Measurements from ENCODE around the gene APBB2. TPM values are rescaled to one million over a fixed set of nuclear protein-coding genes. Genes with fewer than 3 reads are reported as not detected.

The APBB2 gene
- total RNA-seq, 4 donors from 2014 or later = 51.7 to 75.9 (median 71.1) TPM

DNA sequence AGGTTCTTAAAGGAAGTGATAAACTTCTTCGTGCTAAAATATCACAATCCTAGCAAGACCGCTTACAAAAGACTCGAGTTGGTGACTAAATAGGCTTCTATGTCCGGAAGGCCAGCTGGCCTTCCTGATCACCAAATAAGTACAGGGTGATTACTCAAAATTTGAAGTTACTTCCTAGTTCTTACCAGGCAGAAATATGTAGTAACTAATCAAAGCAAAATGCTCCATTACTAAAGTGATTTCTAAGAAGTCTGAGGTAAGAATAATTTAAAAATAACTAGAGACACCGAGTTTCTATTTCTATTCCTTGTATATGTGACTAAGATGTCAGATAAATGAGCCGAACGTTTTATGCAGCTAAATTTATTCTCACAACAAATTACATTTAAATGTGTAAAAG lies 402.4 kb downstream of the APBB2 start:
- Histone ChIP-seq H3K9me3 (no peaks in the 10 kb centered on the region), H3K27ac (replicated peaks in 1 of 4) (peak overlapping the region in 1 of 4 donors; percentile 22), H3K4me3 (no peak overlapping the region), H3K27me3 (no peaks in the 10 kb centered on the region), H3K4me1 (peaks cover 0 to 7% (median 5%) of the 10 kb centered on the region in 4 donors), H3K36me3 (peaks cover 12 to 37% (median 23%) of the 10 kb centered on the region in 4 donors)
- intact Hi-C loops (cut with DNase I) = no loop called here
- 59% methylated on average over 7 of the region's 7 CpGs for WGBS
- no peak for DNase-seq (ENCODE audit: extremely low spot score)
- TF ChIP-seq, protein P1, sequence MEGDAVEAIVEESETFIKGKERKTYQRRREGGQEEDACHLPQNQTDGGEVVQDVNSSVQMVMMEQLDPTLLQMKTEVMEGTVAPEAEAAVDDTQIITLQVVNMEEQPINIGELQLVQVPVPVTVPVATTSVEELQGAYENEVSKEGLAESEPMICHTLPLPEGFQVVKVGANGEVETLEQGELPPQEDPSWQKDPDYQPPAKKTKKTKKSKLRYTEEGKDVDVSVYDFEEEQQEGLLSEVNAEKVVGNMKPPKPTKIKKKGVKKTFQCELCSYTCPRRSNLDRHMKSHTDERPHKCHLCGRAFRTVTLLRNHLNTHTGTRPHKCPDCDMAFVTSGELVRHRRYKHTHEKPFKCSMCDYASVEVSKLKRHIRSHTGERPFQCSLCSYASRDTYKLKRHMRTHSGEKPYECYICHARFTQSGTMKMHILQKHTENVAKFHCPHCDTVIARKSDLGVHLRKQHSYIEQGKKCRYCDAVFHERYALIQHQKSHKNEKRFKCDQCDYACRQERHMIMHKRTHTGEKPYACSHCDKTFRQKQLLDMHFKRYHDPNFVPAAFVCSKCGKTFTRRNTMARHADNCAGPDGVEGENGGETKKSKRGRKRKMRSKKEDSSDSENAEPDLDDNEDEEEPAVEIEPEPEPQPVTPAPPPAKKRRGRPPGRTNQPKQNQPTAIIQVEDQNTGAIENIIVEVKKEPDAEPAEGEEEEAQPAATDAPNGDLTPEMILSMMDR (IDR thresholded peaks at IDR 0.05) = no peak
- no peak for TF ChIP-seq POLR2A (IDR thresholded peaks at IDR 0.05; ENCODE audit: low read depth)
- no peak for TF ChIP-seq POLR2AphosphoS5 (IDR thresholded peaks at IDR 0.05)
- TF ChIP-seq EP300 (IDR thresholded peaks at IDR 0.05) = no peak

DNA sequence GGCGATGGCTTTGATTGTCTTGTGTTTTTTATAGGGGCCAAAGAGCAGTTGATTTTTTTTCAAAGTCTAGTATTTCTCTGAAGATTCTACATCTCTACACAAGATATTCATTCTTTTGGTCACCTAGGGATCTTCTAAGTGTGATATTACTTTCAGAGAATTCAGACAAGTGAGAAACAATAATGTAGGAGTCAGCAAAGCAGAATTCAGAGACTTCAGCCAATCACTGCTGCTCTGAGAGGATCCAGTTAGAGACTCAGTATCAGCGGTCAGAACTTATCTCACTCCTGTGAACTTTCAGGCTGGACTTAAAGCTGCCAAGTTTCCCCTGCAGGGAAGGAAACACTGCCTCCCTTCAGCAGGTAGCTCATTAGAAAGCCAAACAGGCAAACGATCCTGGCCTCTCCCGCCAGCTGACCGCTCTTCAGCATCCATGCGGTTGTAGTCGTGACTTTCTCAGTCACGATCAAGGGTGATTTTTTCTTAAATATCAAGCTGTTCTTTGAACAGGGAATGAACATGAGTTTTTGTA lies 405.4 kb downstream of the APBB2 start:
- no peak overlapping the region for H3K4me3 ChIP-seq
- H3K27ac ChIP-seq (replicated peaks in 1 of 4) = no peak overlapping the region
- no peak for DNase-seq (ENCODE audit: extremely low spot score)
- H3K4me1 ChIP-seq = peaks cover 0 to 11% (median 9%) of the 10 kb centered on the region in 4 donors
- intact Hi-C loops (cut with DNase I) = no loop called here
- TF ChIP-seq POLR2A (IDR thresholded peaks at IDR 0.05; ENCODE audit: low read depth) = no peak
- TF ChIP-seq POLR2AphosphoS5 (IDR thresholded peaks at IDR 0.05) = no peak
- H3K36me3 ChIP-seq = peaks cover 0 to 10% (median 5%) of the 10 kb centered on the region in 4 donors
- H3K9me3 ChIP-seq = no peaks in the 10 kb centered on the region
- no peaks in the 10 kb centered on the region for H3K27me3 ChIP-seq
- 86% methylated on average over 8 of the region's 8 CpGs for WGBS

- intact Hi-C loops (cut with DNase I) = no loop called here
- peaks cover 0 to 11% (median 9%) of the 10 kb centered on the region in 4 donors for H3K4me1 ChIP-seq
- no peak overlapping the region for H3K27ac ChIP-seq (replicated peaks in 1 of 4)
- no peak for DNase-seq (ENCODE audit: extremely low spot score)
- no peak overlapping the region for H3K4me3 ChIP-seq
- no peaks in the 10 kb centered on the region for H3K27me3 ChIP-seq
- WGBS = 95% methylated on average over 2 of the region's 2 CpGs
- H3K9me3 ChIP-seq = no peaks in the 10 kb centered on the region
- peaks cover 0 to 4% (median 0%) of the 10 kb centered on the region in 4 donors for H3K36me3 ChIP-seq
- TF ChIP-seq POLR2AphosphoS5 (IDR thresholded peaks at IDR 0.05) (no peak), EP300 (IDR thresholded peaks at IDR 0.05) (no peak), POLR2A (IDR thresholded peaks at IDR 0.05; ENCODE audit: low read depth) (no peak)
- TF ChIP-seq, protein P1 (IDR thresholded peaks at IDR 0.05) = no peak
Measured at GRCh38 chr4:40804598-40804997, 409.7 kb downstream of the APBB2 start.

DNA sequence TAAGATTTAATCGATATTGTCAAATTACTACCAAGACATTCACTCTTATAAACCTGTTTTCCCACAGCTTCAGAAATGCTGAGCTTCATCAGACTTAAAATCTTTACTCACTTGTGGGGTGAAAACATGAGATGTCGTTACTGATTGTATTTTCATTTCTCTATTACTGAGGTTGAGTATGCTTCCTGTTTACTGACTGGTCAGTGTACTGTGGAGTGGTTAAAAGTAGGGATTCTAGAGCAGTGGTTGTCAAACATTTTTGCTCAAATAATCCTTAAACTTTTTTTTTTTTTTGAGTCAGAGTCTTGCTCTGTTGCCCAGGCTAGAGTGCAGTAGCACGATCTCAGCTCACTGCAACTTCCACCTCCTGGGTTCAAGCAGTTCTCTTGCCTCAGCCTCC lies 414.3 kb downstream of the APBB2 start:
- Histone ChIP-seq H3K4me1 (no peaks in the 10 kb centered on the region), H3K36me3 (no peaks in the 10 kb centered on the region), H3K27me3 (no peaks in the 10 kb centered on the region), H3K9me3 (no peaks in the 10 kb centered on the region), H3K4me3 (no peak overlapping the region), H3K27ac (replicated peaks in 1 of 4) (no peak overlapping the region)
- intact Hi-C loops (cut with DNase I) = no loop called here
- TF ChIP-seq POLR2AphosphoS5 (IDR thresholded peaks at IDR 0.05) = no peak
- TF ChIP-seq EP300 (IDR thresholded peaks at IDR 0.05) = no peak
- TF ChIP-seq, protein P1 (IDR thresholded peaks at IDR 0.05) = no peak
- no peak for TF ChIP-seq POLR2A (IDR thresholded peaks at IDR 0.05; ENCODE audit: low read depth)
- no peak for DNase-seq (ENCODE audit: extremely low spot score)
- WGBS = 81% methylated on average over 3 of the region's 3 CpGs

DNA sequence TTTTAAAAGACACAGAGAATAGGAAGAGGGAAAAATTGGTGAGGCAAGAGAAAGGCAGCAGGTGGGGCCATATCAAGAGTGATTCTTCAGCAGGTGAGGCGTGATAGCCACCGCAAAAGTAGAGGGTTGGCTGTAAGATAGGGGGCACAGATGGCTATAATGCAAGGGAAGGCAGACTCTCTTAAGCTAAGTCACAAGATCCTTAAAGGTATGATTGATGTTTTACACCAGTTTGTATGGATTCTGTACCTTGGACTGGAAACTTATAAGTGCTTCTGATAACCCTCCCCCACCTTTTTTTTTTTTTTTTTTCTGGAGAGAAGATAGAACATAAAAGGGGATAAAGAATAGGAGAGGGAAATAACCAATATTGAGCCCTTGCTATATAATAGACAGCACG lies 424.6 kb downstream of the APBB2 start:
- TF ChIP-seq POLR2A (IDR thresholded peaks at IDR 0.05; ENCODE audit: low read depth) (no peak), EP300 (IDR thresholded peaks at IDR 0.05) (no peak), POLR2AphosphoS5 (IDR thresholded peaks at IDR 0.05) (no peak)
- TF ChIP-seq, protein P1 (IDR thresholded peaks at IDR 0.05) = no peak
- 96% methylated on average over 3 of the region's 3 CpGs for WGBS
- Histone ChIP-seq H3K9me3 (no peaks in the 10 kb centered on the region), H3K27me3 (no peaks in the 10 kb centered on the region), H3K27ac (replicated peaks in 1 of 4) (no peak overlapping the region), H3K4me1 (no peaks in the 10 kb centered on the region), H3K4me3 (no peak overlapping the region), H3K36me3 (no peaks in the 10 kb centered on the region)
- DNase-seq (ENCODE audit: extremely low spot score) = no peak
- intact Hi-C loops (cut with DNase I) = no loop called here

All from esophagus muscularis mucosa (tissue), 4 donors.